GM12875 (cell line): ENCODE measurements around the gene MICAL3.

ENCODE experiments used
- H3K4me3 ChIP-seq: one replicate; pipeline ENCODE4 v1.5.1; 2011; ENCODE audit warnings: low read depth, low read length, control low read depth
- CTCF ChIP-seq: IDR thresholded peaks from 2 replicates; pipeline ENCODE4 v1.5.1; 2011; ENCODE audit warnings: low read depth, mild to moderate bottlenecking, control low read depth, inconsistent platforms, low read length, moderate library complexity, borderline replicate concordance; ENCODE audit not compliant: insufficient read depth

The MICAL3 gene

GRCh38 chr22:17955590-17956379 is 68.6 kb downstream of the MICAL3 start:
- TF ChIP-seq CTCF: no peak
- no peak overlapping the region for H3K4me3 ChIP-seq

- TF ChIP-seq CTCF: no peak
Observed at GRCh38 chr22:17954860-17955587, 69.3 kb downstream of the MICAL3 start.

GRCh38 chr22:17954200-17954859 is 70.0 kb downstream of the MICAL3 start:
- no peak overlapping the region for H3K4me3 ChIP-seq
- TF ChIP-seq CTCF: no peak

More at GRCh38 chr22:17954860-17955587, 69.3 kb downstream of the MICAL3 start:
- no peak overlapping the region for H3K4me3 ChIP-seq

- no peak overlapping the region for H3K4me3 ChIP-seq
- no peak for TF ChIP-seq CTCF
Observed at GRCh38 chr22:17953147-17953546, 71.2 kb downstream of the MICAL3 start.

- TF ChIP-seq CTCF: no peak
- no peak overlapping the region for H3K4me3 ChIP-seq
Observed at GRCh38 chr22:17952273-17952801, 72.0 kb downstream of the MICAL3 start.

- no peak for TF ChIP-seq CTCF
- H3K4me3 ChIP-seq: no peak overlapping the region
Observed at GRCh38 chr22:17951315-17951714, 73.0 kb downstream of the MICAL3 start.
